NCI-H1436 (cell line): ENCODE results near the gene PTPRC.

Experiments used
- DNase-seq: peaks from one replicate; lab custom pipeline; 2025; lab: John Stamatoyannopoulos, UW

PTPRC gene

DNA sequence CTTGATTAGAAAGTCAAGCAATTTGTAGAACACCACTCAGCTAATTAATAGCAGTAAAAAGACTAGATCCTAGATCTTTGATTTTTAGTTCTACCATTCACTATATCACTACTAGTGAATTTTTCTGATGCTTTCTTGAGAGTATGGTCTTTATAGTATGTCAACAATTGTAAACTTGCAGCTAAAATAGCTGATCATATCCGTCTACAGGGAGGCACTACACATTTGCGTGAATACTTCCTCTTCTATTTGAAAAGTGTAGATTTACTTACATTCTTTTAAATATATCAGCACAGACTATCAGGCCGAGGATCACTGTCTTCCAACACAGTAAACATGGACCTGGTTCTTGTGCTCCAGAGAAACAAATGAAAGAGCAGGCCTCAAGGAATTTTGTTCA is 18.6 kb upstream of the PTPRC start:
- DNase-seq = no peak

DNA sequence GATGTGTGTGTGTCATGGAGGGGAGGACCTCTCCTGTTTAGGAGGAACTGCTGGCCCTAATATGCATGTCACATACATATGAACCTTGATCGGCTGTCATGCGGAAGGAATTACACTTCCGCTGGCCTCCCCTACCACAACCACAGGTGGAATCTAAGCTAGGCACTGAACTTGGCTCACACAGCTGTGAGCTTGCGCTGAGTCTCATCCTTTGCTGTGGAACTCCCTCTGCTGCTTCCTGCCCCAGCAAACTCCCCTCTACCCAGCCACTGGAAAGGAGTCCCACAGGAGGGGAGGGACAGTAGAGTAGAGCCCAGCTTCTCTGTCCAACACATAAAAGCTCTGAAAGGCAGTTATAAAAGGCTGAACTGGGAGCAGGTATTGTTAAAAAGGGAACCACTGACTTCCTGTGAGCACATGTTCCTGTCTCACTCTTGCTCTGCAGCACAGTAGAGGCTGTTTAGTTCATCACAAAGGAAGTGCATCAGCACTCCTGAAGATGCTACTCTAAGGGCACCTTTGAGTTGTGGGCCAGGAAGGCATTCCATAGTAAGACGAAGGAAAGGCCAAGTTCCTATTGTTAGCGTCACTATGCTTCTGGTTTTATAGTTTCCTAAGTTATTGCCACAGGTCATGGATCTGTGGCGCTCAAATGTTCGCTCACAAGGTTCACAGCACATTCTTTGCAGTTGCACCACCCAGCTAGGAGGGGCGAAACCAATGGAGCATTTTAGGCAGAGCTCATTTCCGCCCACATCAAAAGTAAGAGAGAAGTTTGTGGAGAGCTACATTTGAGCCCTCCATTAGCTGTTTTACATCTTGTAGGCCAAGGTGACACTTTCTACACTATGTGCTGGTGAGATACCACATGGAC is 17.7 kb upstream of the PTPRC start:
- DNase-seq = no peak

DNA sequence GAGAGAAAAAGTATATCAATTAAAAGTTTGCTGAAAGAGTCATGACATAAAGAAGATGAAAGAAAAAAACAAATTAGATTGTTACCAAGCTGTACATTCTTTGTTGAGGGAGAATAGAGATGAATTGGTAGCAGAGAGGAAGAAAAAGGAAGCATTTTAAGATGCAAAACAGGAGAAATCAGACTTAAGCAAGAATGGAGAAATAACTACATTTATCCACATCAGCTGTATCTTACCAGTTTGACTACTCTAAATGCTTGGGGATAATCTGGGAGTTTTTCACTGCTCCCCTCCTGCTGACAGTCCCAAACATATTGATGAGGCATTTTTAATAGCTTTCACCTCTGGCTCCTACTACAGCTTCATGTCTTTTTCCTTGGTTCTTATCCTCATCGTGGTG is 16.8 kb upstream of the PTPRC start:
- DNase-seq = no peak

DNA sequence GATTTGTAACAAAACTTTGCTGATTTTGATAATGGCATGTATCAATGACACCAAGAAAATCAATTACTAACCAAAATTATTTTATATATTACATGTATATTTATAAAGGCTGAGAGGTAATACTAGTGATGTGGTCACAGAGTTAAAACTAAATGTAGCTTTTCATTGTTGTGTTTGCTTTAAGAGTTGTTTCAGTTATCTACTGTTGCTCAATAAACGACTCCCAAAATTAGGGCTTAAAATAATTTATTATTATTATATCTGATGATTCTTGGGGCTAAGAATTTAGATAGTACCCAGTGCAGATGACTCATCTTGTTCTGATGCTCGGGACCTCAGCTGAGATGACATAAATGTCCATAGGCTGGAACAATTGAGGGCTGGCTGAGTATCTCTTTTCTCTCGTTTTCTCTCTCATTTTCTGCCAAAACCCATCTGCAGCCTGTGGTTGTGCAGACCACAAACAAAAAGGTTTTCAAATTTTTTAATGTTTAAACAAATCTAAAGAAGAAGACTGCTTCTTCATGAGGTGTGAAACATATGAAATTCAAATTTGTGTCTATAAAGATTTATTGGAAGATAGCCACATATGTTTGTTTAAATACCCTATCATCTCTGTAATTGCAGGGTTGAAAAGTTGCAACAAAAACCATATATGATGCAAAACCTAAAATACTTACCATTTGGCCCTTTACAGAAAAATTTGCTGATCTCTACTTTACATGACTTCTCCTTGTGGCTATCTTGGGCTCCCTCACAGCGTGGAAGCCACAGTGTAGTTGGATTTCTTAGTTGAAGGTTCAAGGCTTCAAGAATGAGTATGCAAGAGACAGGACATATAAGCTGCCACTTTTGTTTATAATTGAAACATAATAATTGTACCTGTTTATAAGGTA is 14.8 kb upstream of the PTPRC start:
- DNase-seq = no peak

DNA sequence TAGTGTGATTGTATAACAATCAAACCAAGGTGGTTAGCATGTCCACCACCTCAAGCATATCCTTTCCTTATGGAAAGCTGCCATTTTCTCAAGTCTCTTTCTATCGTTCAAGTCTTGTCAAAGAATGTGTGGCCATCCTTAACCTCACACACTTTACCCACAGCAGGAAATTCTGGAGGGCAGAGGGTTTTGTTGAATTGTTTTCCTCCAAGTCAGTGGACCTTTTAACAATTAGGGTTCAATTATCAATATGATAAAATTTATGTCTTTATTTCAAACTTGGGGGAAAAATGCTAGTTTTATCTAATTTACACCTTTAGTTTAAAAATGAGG is 14.2 kb upstream of the PTPRC start:
- DNase-seq = no peak

DNA sequence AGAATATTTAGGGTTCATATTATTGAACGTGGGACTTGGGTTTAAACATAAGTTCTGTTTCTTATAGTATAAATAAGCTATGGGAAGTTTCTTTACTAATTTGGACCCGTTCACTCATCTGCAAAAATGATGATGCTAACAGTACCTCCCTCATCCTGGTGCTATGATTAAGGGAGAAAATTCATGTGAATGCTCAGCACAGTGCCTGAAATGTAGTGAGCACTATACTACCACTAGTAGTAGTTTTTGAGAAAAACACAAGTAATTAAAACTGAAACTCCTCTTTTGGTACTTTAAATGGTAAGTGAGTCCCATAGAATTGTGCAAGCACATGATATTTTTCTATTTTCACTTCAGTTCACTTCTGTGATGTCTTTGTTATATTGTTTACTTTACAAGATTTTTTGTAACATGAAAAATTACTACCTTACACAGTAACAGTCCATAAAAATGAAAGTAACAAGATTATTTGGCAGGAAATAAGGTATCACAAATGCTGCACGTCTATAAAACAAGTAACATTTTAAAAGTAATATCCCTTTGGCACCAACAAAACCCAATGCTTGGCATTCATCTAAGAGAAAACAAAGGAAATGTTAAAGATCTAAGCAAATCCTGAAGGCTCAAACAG is 11.3 kb upstream of the PTPRC start:
- no peak for DNase-seq

DNA sequence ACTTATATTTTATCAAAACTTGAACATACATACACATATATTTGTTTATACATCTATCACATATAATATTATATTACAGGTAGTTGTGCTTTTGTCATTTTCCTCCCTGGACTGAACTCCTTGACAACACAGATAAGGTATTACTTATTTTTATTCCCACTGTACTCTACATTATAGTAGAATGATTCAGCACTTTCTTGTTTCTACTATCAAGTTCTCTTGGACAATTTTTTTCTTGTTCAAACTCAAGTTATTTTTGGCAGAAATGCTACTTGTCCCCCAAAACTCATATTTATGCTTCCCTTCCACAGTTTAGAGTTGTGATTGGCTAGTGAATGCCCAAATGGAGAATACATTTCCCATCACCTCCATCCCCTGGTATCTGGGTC is 10.8 kb upstream of the PTPRC start:
- DNase-seq = no peak

DNA sequence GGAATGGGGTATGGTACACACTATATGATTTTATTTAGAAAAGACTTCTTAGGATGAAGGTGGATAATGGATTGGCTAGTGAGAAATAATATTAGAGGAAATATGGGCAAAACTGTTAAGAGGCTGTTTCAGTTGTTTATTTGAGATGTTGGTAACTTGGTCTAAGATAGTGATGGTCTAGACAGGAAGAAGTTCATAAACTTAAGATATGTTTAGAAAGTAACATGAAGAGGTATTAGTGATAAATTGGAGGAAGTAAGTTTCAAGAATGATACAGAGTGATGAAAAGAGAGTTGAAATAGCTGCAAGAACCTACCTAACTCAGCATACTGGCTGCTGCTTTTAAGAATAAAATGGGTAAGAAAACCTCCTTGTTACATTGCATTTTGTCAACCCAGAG is 9.2 kb upstream of the PTPRC start:
- no peak for DNase-seq

DNA sequence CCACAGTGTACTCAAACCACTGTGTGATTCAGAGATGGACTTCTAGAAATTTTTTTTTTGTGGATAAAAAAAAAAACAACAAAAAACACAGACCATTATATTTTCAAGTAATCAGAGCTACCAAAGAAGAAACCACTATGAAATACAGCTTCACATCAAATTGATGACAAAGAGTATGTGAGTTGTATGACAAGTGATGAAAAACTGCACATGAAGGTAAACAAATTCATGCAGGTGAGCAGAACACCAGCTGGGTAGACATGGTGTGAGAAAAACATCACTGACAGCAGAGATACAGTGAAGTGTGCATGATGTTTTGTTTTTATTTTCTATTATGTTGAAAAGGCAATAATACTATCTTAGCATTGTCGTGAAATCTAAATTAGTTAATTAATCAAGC is 8.0 kb upstream of the PTPRC start:
- DNase-seq = no peak

DNA sequence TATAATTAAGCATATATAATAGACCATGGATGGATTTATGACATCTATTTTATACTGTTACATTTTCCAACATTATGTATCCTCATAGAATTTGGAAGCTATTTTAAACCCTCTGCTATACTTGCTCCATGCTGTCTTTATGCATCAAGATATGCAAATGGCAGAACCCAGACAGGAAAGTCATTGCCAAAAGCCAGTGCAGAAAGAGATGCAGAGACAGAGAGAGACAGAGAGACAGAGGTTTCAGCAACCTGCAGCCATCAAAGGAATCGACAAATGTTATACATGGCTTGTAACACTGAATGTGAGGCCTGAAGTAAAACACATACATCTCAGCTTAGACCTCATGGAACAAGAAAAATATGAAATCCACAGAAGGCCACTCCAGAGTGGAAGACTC is 7.5 kb upstream of the PTPRC start:
- DNase-seq = no peak

DNA sequence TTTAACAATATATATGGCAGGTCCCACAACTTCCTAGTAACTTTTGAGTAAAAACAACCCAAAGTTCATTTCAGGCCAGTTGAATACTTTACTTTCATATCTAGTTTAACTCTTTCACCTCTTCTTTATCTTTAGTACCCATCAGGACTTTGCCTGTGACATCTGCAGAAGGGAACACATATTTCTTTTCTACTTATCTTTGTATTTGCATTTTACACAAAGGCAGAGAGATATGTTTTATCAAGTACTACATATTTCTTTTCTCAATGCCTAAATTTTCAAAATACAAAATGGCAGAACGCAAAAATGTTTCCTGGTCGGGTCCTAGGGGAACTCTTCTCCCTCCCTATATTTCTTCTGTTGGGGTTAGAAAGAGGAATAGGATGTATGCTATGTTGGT is 6.8 kb upstream of the PTPRC start:
- DNase-seq = no peak

DNA sequence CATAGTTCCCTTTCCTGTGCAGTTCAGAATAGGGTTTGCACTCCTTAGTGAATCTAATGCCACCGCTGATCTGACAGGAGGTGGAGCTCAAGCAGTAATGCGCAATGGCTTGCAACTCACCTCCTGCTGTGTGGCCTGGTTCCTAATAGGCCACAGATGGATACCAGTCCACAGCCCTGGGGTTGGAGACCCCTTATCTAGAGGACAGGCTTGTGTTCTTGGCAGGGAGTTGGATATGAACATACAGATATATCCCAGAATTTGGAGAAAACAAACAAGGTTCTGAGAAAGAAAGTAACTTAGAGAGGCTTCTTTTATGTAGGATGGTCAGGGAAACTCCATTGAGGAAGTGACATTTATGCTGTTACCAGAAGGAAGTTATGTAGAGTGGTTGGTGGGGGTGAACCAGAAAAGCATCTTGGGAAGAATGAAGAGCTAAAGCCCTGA is 5.1 kb upstream of the PTPRC start:
- no peak for DNase-seq

DNA sequence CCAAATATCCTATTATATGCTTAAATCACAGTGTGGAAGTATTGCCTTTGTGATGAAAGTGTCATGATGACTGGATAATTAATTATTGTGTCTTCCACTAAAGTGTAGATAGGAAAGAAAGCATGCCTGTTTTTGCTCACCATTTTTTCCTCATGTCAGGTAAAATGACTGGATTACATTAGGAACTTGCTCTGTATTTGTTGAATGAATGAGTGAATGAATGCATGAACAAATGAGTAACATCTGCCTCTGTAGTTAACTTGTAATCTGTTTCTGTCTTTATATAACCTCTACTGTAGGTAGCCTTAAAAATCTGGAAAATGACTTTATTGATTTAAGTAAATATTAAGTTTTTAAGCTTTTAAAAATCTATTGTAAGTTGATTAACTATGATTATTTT is 2.9 kb upstream of the PTPRC start:
- DNase-seq = no peak

DNA sequence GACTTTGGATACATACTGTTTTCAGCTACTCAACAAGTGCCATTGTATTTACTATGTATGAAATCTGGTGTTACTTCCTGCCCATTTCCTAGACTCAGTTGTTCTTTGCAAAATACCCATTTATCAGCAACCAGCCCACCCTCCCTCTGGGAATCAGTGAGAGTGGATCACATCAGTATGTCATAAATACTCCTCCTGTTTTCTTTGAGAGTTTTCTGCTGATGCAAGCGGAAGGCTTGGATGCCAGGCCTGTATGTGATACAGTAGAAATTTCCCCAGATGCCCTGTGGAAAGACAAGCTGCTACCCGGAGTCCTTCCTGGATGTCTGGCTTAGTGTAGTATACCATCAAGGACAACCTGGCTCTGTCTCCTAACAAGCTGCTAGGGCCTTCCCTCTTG is 2.4 kb upstream of the PTPRC start:
- no peak for DNase-seq

DNA sequence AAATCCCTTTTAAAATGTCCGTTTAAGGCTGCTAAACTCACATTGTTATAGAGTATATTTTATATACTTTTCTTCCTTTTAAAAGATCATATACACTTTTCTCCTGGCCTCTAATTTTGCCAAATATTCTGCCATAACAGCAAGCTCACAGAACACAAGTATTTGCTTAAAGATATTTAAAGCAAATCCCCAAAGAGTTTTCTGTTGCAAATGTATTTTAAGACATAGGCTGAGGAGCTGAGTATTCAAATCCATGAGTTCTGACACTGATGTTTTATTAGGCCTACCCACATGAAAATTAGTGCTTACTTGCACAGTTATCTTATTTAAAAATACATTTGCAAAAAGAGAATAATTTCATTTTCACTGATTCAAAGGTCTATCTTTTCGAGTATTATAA is 1.7 kb upstream of the PTPRC start:
- no peak for DNase-seq

DNA sequence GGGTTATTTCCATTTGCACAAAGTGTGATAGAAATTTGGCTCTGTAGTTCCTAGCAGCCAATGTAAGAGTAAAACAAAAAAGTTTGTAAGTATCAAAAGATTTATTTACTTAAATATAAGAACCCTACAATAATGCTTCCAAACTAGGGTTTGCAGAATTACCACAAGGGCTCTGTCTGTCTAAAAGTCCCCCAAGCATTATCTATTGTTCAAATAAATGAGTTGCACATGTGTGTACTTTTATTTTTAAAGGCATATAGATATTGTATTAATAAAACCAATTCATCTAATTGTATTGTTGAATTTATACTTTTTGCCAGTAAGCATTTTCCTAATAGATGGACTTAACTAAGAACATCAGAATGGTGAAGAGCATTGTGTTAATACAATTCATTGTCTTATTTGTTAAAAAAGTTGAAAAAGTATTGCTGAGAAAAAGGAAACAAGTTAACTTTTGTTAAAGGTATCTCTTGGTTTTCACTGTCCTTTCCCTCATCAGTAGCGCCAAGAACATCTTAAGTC is 863 bp upstream of the PTPRC start:
- DNase-seq = no peak

DNA sequence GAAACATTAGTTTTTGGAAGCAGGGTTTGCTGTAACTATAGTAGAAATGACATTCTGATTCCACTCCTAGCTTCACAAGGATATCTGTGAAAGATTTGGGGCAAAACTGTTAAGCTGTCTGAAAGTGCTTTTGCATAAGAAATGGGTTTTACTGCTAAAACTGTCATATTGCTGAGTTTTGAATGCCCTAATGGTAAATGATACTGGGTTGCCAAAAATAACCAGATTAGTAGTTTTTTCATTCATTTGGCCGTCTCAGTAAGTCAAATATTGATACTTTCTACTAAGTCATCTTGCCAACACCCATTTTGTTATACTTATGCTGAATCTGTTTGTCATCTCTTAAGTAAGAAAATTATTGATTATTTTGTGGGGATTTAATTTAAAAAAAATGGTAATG is 399 bp upstream of the PTPRC start:
- no peak for DNase-seq

DNA sequence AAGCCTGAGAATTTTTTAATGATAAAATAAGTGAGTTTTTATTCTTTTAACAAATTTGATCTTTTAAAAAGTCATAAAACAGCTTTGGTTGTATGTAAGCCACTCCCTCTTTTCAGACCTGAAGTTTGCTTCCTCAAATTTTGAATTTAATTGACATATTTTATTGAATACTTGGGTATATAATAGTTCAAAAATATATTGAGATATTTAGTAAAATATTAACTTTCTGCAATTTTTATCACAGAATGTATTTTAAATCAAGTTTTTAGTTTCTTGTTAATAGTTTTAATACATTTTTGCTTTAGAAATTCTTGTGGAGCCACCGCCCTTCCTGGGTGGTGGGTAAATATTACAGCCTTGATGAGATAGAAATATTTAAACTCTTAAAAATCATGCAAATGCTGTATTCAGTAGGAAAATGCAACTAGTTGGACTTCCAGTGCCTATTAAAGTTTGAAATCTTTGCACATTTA is 867 bp downstream of the PTPRC start:
- no peak for DNase-seq

DNA sequence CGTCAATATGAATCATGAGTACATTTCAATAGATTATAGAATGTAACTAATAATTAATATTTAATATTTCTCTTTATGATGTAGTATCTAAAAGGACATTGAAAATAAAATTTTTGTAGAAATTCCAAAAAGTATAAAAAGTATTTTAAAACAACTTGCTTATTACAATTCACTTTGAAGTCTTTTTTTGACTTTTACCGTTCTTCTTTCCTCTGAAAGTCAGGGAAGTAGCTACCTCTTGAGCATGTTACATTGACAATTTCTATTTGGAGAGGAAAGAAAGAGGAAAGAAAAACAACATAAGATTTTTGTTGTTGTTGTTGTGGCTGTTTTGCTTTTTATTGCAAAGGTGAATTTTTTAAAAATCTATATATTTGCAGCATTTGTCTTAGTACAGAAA is 1.3 kb downstream of the PTPRC start:
- DNase-seq = no peak

DNA sequence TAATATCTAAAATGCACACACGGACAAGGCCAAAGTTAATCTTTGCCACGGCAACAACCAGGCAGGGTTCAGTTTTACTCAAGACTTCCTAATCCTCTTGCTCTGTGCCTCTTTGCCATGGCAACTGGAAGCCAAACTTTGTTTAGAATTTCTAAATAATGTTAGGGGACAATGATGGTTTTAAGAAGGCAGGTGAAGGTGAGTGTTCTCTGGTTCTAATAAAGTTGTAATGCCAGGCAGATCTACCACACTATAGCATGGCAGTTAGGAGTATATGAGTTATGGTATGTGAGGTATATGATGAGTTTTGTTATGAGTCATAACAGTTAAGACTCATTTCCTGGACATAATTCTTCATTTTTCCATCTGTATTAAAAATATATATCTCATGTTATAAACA is 2.7 kb downstream of the PTPRC start:
- no peak for DNase-seq

DNA sequence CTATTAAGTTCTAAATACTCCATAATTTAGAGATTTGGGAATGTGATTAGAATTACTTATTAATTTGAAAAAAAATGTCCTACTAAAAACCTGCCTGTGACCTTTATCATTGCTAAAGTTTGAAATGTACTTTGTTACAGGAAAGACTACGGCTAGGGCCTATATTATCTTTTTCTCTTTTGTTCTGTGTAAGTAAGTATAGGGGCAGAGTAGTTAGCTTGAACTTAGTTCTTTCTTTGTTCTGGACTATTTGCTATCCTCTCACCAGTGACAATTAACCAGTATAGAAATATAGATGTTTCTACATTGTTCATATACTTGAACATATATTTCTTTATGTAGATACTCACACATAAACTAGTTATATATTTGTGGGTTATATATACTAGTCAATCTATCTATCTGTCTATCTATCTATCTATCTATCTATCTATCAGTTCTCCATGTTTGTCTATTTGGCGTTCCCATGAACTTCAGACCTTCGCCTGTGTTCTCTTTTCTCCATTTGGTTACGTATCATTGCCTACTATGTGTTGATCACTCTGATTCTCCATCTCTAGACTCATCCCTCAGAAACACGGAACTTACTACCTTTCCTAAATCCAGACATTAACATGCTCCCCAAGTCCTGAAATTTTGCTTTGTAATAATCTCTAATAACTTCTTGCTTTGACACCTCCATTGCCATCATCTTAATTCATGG is 3.3 kb downstream of the PTPRC start:
- DNase-seq = no peak

DNA sequence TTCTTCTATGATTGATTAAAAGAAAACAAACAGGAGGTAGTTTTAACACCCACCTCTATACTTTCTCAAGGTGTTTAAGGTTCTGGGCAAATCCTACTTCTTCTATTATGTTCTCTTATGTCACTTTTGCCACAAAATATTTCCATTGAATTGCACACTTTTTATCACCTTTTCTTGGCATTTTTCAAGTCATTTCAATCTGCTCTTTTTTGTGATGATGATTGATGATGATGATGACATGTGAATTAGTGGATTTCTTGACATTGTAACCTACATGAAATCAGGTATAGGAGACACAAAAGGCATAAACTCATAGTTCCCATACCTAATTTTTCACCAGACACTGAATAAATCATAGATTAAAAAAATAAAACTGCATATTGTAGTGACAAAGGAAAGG is 4.1 kb downstream of the PTPRC start:
- DNase-seq = no peak
